ENCODE measurements around the gene NUP214.

Gene NUP214

GRCh38 chr9:131280660-131281059 is 155.3 kb downstream of the NUP214 start:
- DNase-seq (ENCODE audit: low spot score in 2 of 2): no peak
- Mint-ChIP-seq H3K9me3 (no peaks in the 10 kb centered on the region), H3K4me1 (peaks cover 18% of the 10 kb centered on the region), H3K27me3 (peaks cover 6% of the 10 kb centered on the region), H3K36me3 (peaks cover 2% of the 10 kb centered on the region), H3K27ac (no peak overlapping the region), H3K4me3 (no peak overlapping the region)
- ATAC-seq (ENCODE audit: low read depth): no peak

GRCh38 chr9:131281119-131281965 is 156.0 kb downstream of the NUP214 start:
- H3K27ac Mint-ChIP-seq: peak overlapping the region; percentile 3
- peak overlapping the region; percentile 40 for H3K4me3 Mint-ChIP-seq
- peaks cover 6% of the 10 kb centered on the region for H3K27me3 Mint-ChIP-seq
- H3K4me1 Mint-ChIP-seq: peaks cover 17% of the 10 kb centered on the region
- DNase-seq (ENCODE audit: low spot score in 2 of 2) (no peak), ATAC-seq (ENCODE audit: low read depth) (no peak)
- peaks cover 2% of the 10 kb centered on the region for H3K36me3 Mint-ChIP-seq
- H3K9me3 Mint-ChIP-seq: no peaks in the 10 kb centered on the region

GRCh38 chr9:131282175-131282574 is 156.8 kb downstream of the NUP214 start:
- peak overlapping the region; percentile 3 for H3K27ac Mint-ChIP-seq
- no peak for ATAC-seq (ENCODE audit: low read depth)
- peaks cover 2% of the 10 kb centered on the region for H3K36me3 Mint-ChIP-seq

GRCh38 chr9:131282688-131283422 is 157.5 kb downstream of the NUP214 start:
- no peak overlapping the region for H3K27ac Mint-ChIP-seq
- ATAC-seq (ENCODE audit: low read depth): no peak
- H3K4me3 Mint-ChIP-seq: peak overlapping the region; percentile 11
- peaks cover 17% of the 10 kb centered on the region for H3K4me1 Mint-ChIP-seq
- no peaks in the 10 kb centered on the region for H3K9me3 Mint-ChIP-seq
- DNase-seq (ENCODE audit: low spot score in 2 of 2): no peak
- H3K27me3 Mint-ChIP-seq: peaks cover 6% of the 10 kb centered on the region
- peaks cover 2% of the 10 kb centered on the region for H3K36me3 Mint-ChIP-seq

More at GRCh38 chr9:131282175-131282574, 156.8 kb downstream of the NUP214 start:
- Mint-ChIP-seq H3K4me1 (peaks cover 17% of the 10 kb centered on the region), H3K9me3 (no peaks in the 10 kb centered on the region), H3K27me3 (peaks cover 6% of the 10 kb centered on the region), H3K4me3 (peak overlapping the region; percentile 40)
- DNase-seq (ENCODE audit: low spot score in 2 of 2): no peak
